HCT116 (cell line): Measurements from ENCODE around the gene VTI1A. TPM values are rescaled to one million over a fixed set of nuclear protein-coding genes. Genes with fewer than 3 reads are reported as not detected.

Source experiments
- ATAC-seq: fragments of 200-7000 bp; cut with Tn5 transposase; 2 replicates; pipeline ENCODE4 v1.9.1; 2020; ENCODE audit warnings: mild to moderate bottlenecking, moderate library complexity
- BruUV-seq: library from RNA; stranded (reverse); fragments of 400-500 nt; replicated peaks from 2 replicates; lab custom pipeline; 2021; lab: Mats Ljungman, UMichigan
- CTCF ChIA-PET: fragments of 300-600 bp; sonication (Branson Sonifier 250); formaldehyde crosslinking; loops from one replicate; lab custom pipeline; 2021; ENCODE audit warnings: antibody characterized with exemption; lab: Charles Lee
- POLR2A ChIA-PET: fragments of 300-600, 350-600 bp; sonication (Branson Sonifier 250); formaldehyde crosslinking; loops from one replicate; lab custom pipeline; 2021; ENCODE audit warnings: antibody characterized with exemption; lab: Charles Lee
- RAD21 ChIA-PET, 2 experiments: fragments of 300-600 bp; sonication (Branson Sonifier 250); formaldehyde crosslinking; loops; one replicate each; lab custom pipeline; 2023; ENCODE audit warnings: low total read pairs in 2 of 2; ENCODE audit not compliant: uncharacterized antibody in 2 of 2, unreplicated experiment in 2 of 2, low non-redundant PET in 1 of 2; lab: Charles Lee
- DNase-seq: peaks from one replicate; pipeline ENCODE4 v3.0.0-alpha.2; 2010; ENCODE audit warnings: low read depth, low spot score
- H2AFZ ChIP-seq: fragments of 200-600 bp; shearing (Covaris generic), sonication (generic); 2 replicates; pipeline ENCODE4 v1.6.1; 2017; ENCODE audit warnings: low read depth, mixed run types, mixed read lengths, antibody characterized with exemption, low read length; ENCODE audit not compliant: poor library complexity, severe bottlenecking
- H3K27ac ChIP-seq: 2 replicates; pipeline ENCODE4 v1.5.1; 2012; ENCODE audit warnings: low read depth, low read length
- H3K27me3 ChIP-seq: fragments of 200-600 bp; sonication (generic); 2 replicates; pipeline ENCODE4 v1.6.1; 2016; ENCODE audit warnings: mixed run types, low read length, mixed read lengths; ENCODE audit not compliant: insufficient read depth
- H3K36me3 ChIP-seq, 2 experiments: fragments of 200-500 bp in 1 of 2; fragments of 200-600 bp in 1 of 2; sonication (Bioruptor generic) in 1 of 2; sonication (generic) in 1 of 2; 2 replicates each; pipeline versions ENCODE4 v1.5.1 to v1.6.1; 2014 to 2016; ENCODE audit warnings: low read length in 2 of 2, inconsistent platforms in 1 of 2, mixed read lengths in 1 of 2, mixed run types in 1 of 2; ENCODE audit not compliant: insufficient read depth in 2 of 2, control insufficient read depth in 1 of 2
- H3K4me1 ChIP-seq, 2 experiments: fragments of 200-600 bp in 1 of 2; sonication (generic) in 1 of 2; 2 replicates each; pipeline versions ENCODE4 v1.5.1 to v1.6.1; 2012 to 2017; ENCODE audit warnings: low read length in 2 of 2, inconsistent platforms in 1 of 2, mild to moderate bottlenecking in 1 of 2, mixed read lengths in 1 of 2, mixed run types in 1 of 2, moderate library complexity in 1 of 2; ENCODE audit not compliant: insufficient read depth in 2 of 2, control insufficient read depth in 1 of 2
- H3K4me2 ChIP-seq: fragments of 200-600 bp; sonication (generic); 2 replicates; pipeline ENCODE4 v1.6.1; 2017; ENCODE audit warnings: mixed run types, low read length, mixed read lengths
- H3K4me3 ChIP-seq, 2 experiments: fragments of 200-600 bp in 1 of 2; sonication (generic) in 1 of 2; replicated peaks in 1 of 2; 2 replicates each; pipeline ENCODE4 v1.5.1; 2011 to 2016; ENCODE audit warnings: low read length in 2 of 2, control low read depth in 1 of 2, low read depth in 1 of 2, mild to moderate bottlenecking in 1 of 2, mixed read lengths in 1 of 2, mixed run types in 1 of 2
- H3K79me2 ChIP-seq: fragments of 200-600 bp; sonication (generic); 2 replicates; pipeline ENCODE4 v1.6.1; 2017; ENCODE audit warnings: mild to moderate bottlenecking, mixed run types, low read length, moderate library complexity, mixed read lengths; ENCODE audit not compliant: insufficient read depth
- H3K9ac ChIP-seq: fragments of 200-600 bp; sonication (generic); 2 replicates; pipeline ENCODE4 v1.6.1; 2016; ENCODE audit warnings: low read length, mixed read lengths
- H3K9me2 ChIP-seq: fragments of 200-600 bp; sonication (generic), shearing (Covaris generic); 2 replicates; pipeline ENCODE4 v1.6.1; 2017; ENCODE audit warnings: mixed run types, mild to moderate bottlenecking, moderate library complexity; ENCODE audit not compliant: insufficient read depth
- H3K9me3 ChIP-seq, 2 experiments: fragments of 200-500 bp in 1 of 2; fragments of 200-600 bp in 1 of 2; sonication (Bioruptor generic) in 1 of 2; sonication (generic) in 1 of 2; 2 replicates each; pipeline ENCODE4 v1.6.1; 2014 to 2017; ENCODE audit warnings: low read length in 2 of 2, mixed read lengths in 2 of 2, inconsistent platforms in 1 of 2, low read depth in 1 of 2, mild to moderate bottlenecking in 1 of 2, mixed run types in 1 of 2, moderate library complexity in 1 of 2; ENCODE audit not compliant: control insufficient read depth in 1 of 2, insufficient read depth in 1 of 2
- H4K20me1 ChIP-seq: fragments of 200-600 bp; sonication (generic), shearing (Covaris generic); 2 replicates; pipeline ENCODE4 v1.6.1; 2017; ENCODE audit warnings: mixed run types, mild to moderate bottlenecking, moderate library complexity; ENCODE audit not compliant: insufficient read depth
- CBX3 ChIP-seq: IDR thresholded peaks from 2 replicates; pipeline ENCODE4 v1.6.1; 2012; ENCODE audit warnings: low read depth
- CEBPB ChIP-seq: IDR thresholded peaks from 2 replicates; pipeline ENCODE4 v1.6.1; 2012; ENCODE audit warnings: low read depth
- EGR1 ChIP-seq: IDR thresholded peaks from 2 replicates; pipeline ENCODE4 v1.6.1; 2012; ENCODE audit warnings: low read depth
- ELF1 ChIP-seq: IDR thresholded peaks from 2 replicates; pipeline ENCODE4 v1.6.1; 2012; ENCODE audit warnings: low read depth, borderline replicate concordance
- EZH2phosphoT487 ChIP-seq: fragments of 200-600 bp; IDR thresholded peaks from 2 replicates; pipeline ENCODE4 v1.6.1; 2018; ENCODE audit warnings: antibody characterized with exemption, borderline replicate concordance
- MAX ChIP-seq: IDR thresholded peaks from 2 replicates; pipeline ENCODE4 v1.6.1; 2012
- POLR2A ChIP-seq: IDR thresholded peaks from 2 replicates; pipeline ENCODE4 v1.7.0; 2011; ENCODE audit warnings: borderline replicate concordance; ENCODE audit not compliant: insufficient read depth, insufficient read length; ENCODE audit errors: extremely low read depth
- POLR2AphosphoS5 ChIP-seq: IDR thresholded peaks from 2 replicates; pipeline ENCODE4 v1.6.1; 2011; ENCODE audit warnings: mild to moderate bottlenecking, low read depth, low read length, moderate library complexity
- REST ChIP-seq: IDR thresholded peaks from 2 replicates; pipeline ENCODE4 v1.6.1; 2012; ENCODE audit warnings: low read depth
- SIN3A ChIP-seq: IDR thresholded peaks from 2 replicates; pipeline ENCODE4 v1.6.1; 2012; ENCODE audit warnings: low read depth
- SP1 ChIP-seq: IDR thresholded peaks from 2 replicates; pipeline ENCODE4 v1.6.1; 2012; ENCODE audit warnings: low read depth
- SRF ChIP-seq: IDR thresholded peaks from 2 replicates; pipeline ENCODE4 v1.6.1; 2012; ENCODE audit warnings: low read depth
- TCF7L2 ChIP-seq: IDR thresholded peaks from 2 replicates; pipeline ENCODE4 v1.7.0; 2011; ENCODE audit warnings: borderline replicate concordance, inconsistent platforms; ENCODE audit not compliant: insufficient read depth, insufficient read length; ENCODE audit errors: extremely low read depth
- YY1 ChIP-seq: IDR thresholded peaks from 2 replicates; pipeline ENCODE4 v1.6.1; 2011; ENCODE audit warnings: low read length, low read depth, moderate library complexity, mild to moderate bottlenecking; ENCODE audit not compliant: insufficient replicate concordance; ENCODE audit errors: extremely low read depth
- ZBTB33 ChIP-seq: IDR thresholded peaks from 2 replicates; pipeline ENCODE4 v1.6.1; 2011; ENCODE audit warnings: mild to moderate bottlenecking, low read length, moderate library complexity; ENCODE audit not compliant: insufficient replicate concordance; ENCODE audit errors: extremely low read depth
- ZFX ChIP-seq: fragments of 450-650 bp; IDR thresholded peaks from 2 replicates; pipeline ENCODE4 v1.6.1; 2017
- ZNF274 ChIP-seq: fragments of 200-500 bp; sonication (Bioruptor generic); IDR thresholded peaks from 2 replicates; pipeline ENCODE4 v1.6.1; 2014; ENCODE audit warnings: mild to moderate bottlenecking, low read depth, low read length, inconsistent platforms
- intact Hi-C: fragments of 100-400 bp; cut with micrococcal nuclease; formaldehyde crosslinking; loops from 2 replicates; pipeline ENCODE4 v1.10.0; 2022
- total RNA-seq: library from RNA; stranded (reverse); gene quantifications from one replicate; pipeline ENCODE4 v1.2.1, GENCODE V29; 2021; ENCODE audit not compliant: unreplicated experiment
- TF ChIP-seq, protein P1 (sequence below): IDR thresholded peaks from 2 replicates; pipeline ENCODE4 v1.6.1; 2012
- TF ChIP-seq, protein P2 (sequence below), 3 experiments: fragments of 200-600 bp in 1 of 3; sonication (generic) in 1 of 3; IDR thresholded peaks in 2 of 3; conservative IDR thresholded peaks in 1 of 3; 2 replicates each; pipeline ENCODE4 v1.5.1; 2012 to 2017; ENCODE audit warnings: low read depth in 2 of 3, low read length in 2 of 3, antibody characterized with exemption in 1 of 3, borderline replicate concordance in 1 of 3, control low read depth in 1 of 3, mild to moderate bottlenecking in 1 of 3, mixed read lengths in 1 of 3, mixed run types in 1 of 3, moderate library complexity in 1 of 3; ENCODE audit not compliant: insufficient read depth in 1 of 3

Gene VTI1A
- total RNA-seq, 1 experiment from 2014 or later = 80.7 TPM

DNA sequence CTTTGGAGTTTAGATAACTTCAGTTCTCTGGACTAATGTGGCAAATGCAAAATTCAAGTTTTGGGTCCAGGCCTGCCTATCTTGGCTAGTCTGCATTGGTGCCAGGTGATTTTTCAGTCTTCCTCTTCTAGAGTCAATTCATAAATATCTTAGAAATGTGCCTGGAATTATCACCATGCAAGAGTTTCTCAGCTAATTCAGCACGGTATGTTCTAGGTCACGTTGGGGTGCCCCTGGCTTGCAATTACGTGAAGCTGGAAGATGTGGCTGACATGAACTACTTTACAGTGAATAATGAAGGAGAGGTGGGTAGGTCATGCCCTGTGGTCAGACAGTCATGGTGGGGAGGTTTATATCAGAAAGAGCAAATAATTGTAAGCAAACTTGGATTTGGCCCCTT is 25.3 kb upstream of the VTI1A start:
- Histone ChIP-seq H3K36me3 (peaks cover 68 to 74% of the 10 kb centered on the region in 2 experiments), H3K9me2 (no peaks in the 10 kb centered on the region), H3K27me3 (no peaks in the 10 kb centered on the region), H4K20me1 (no peaks in the 10 kb centered on the region), H3K4me1 (peaks cover 0 to 2% of the 10 kb centered on the region in 2 experiments; a peak in 1 of 4 replicates), H3K4me2 (no peak overlapping the region), H3K9me3 (no peaks in the 10 kb centered on the region), H2AFZ (no peak overlapping the region), H3K27ac (no peak overlapping the region), H3K79me2 (no peaks in the 10 kb centered on the region), H3K4me3 (no peak overlapping the region), H3K9ac (no peak overlapping the region)
- intact Hi-C loops = no loop called here
- ChIA-PET CTCF (no interaction called here), POLR2A (no interaction called here), RAD21 (no interaction called here)
- TF ChIP-seq SP1 = no peak
- TF ChIP-seq, protein P1, sequence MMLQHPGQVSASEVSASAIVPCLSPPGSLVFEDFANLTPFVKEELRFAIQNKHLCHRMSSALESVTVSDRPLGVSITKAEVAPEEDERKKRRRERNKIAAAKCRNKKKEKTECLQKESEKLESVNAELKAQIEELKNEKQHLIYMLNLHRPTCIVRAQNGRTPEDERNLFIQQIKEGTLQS = no peak
- no peak for TF ChIP-seq POLR2AphosphoS5
- no peak for TF ChIP-seq ZNF274
- TF ChIP-seq EGR1 = no peak
- TF ChIP-seq POLR2A = no peak
- no peak for TF ChIP-seq EZH2phosphoT487
- TF ChIP-seq SIN3A = no peak
- TF ChIP-seq CEBPB = no peak
- no peak for TF ChIP-seq REST
- TF ChIP-seq, protein P2, sequence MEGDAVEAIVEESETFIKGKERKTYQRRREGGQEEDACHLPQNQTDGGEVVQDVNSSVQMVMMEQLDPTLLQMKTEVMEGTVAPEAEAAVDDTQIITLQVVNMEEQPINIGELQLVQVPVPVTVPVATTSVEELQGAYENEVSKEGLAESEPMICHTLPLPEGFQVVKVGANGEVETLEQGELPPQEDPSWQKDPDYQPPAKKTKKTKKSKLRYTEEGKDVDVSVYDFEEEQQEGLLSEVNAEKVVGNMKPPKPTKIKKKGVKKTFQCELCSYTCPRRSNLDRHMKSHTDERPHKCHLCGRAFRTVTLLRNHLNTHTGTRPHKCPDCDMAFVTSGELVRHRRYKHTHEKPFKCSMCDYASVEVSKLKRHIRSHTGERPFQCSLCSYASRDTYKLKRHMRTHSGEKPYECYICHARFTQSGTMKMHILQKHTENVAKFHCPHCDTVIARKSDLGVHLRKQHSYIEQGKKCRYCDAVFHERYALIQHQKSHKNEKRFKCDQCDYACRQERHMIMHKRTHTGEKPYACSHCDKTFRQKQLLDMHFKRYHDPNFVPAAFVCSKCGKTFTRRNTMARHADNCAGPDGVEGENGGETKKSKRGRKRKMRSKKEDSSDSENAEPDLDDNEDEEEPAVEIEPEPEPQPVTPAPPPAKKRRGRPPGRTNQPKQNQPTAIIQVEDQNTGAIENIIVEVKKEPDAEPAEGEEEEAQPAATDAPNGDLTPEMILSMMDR (IDR thresholded peaks at IDR 0.05 in 2 of 3, conservative IDR thresholded peaks at IDR 0.05 in 1 of 3; ENCODE audit: borderline replicate concordance in 1 of 3, insufficient read depth in 1 of 3, low read depth in 2 of 3, low read length in 2 of 3) = no peak
- no peak for TF ChIP-seq CBX3
- no peak for TF ChIP-seq SRF
- no peak for TF ChIP-seq ZBTB33
- TF ChIP-seq ELF1 = no peak
- TF ChIP-seq ZFX = no peak
- no peak for TF ChIP-seq YY1
- no peak for TF ChIP-seq TCF7L2
- TF ChIP-seq MAX = no peak
- BruUV-seq = TSS peak; percentile 2
- ATAC-seq (no peak), DNase-seq (no peak)
